CD4-positive, alpha-beta T cell treated with Interferon gamma for 1 hour (primary cell): ENCODE measurements around the gene IL4R.

Experiments used
- DNase-seq: peaks from one replicate; pipeline ENCODE4 v3.0.0-alpha.2; 2020

The IL4R gene

GRCh38 chr16:27333104-27333503, 19.3 kb downstream of the IL4R start:
- DNase-seq: no peak

- DNase-seq: no peak
These were observed 19.8 kb downstream of the IL4R start for GRCh38 chr16:27333549-27333948.

DNA sequence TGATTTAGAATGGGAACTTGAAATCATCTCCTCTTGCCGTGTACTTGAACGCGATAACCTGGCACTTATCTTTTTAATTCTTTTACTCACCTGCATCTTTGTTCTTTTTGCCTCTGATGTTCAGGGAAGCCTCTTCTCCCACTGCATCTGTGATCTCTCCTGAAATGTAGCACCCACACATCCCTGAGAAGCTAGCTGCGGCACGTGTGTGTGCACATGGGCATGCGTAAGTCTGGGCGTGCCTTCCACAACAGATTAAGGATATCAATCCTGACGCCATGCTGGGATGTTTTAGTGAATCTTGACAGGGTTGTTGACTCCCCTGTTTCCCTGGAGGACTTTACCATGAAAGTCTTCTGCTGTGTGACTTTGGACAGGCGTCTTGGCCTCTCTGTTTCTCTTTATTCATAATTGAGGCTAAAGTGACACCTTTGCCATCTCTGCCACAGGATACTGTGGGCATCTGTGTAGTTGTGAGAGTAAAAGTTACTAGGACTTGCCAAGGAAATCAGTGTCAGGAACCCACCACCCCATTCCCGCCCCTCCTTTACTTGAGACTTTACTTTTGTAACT, 20.5 kb downstream of the IL4R start:
- DNase-seq: no peak

GRCh38 chr16:27334838-27335237, 21.1 kb downstream of the IL4R start:
- DNase-seq: no peak

- DNase-seq: no peak
These were observed 21.7 kb downstream of the IL4R start for GRCh38 chr16:27335349-27336053.

GRCh38 chr16:27337024-27337423, 23.2 kb downstream of the IL4R start:
- no peak for DNase-seq

DNA sequence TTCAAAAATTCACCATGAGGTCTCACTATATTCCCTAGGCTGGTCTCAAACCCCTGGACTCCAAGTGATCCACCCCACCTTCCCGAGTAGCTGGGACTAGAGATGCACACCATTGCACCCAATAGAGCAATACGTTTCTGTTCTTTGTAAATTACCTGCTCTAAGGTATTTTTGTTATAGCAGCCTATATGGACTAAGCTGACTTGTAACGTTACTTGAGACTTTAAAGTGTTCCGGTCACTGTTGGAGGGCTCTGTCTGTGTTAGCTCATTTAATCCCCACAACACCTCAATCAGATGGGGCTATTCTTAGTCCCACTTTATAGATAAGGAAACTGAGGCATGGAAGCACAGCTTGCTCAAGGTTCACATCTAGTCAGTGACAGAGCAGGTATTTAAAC, 25.4 kb downstream of the IL4R start:
- DNase-seq: no peak

DNA sequence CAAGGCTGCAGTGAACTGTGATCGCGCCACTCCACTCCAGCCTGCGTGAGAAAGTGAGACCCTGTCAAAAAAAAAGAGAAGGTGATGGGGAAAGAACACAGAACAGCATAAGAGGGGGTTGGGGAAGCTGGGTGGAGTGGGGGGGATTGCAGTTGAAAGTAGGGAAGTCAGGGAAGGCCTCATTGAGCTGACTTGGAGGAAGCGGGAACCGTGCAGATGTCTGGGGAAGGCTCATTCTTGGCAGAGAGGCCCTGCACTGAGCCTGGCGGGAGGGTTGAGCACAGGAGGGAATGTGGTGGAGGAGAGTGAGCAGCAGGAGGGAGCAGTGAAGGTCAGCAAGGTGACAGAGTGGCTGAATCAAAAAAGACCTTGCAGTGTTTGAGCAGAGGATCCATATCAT, 26.9 kb downstream of the IL4R start:
- DNase-seq: no peak

DNA sequence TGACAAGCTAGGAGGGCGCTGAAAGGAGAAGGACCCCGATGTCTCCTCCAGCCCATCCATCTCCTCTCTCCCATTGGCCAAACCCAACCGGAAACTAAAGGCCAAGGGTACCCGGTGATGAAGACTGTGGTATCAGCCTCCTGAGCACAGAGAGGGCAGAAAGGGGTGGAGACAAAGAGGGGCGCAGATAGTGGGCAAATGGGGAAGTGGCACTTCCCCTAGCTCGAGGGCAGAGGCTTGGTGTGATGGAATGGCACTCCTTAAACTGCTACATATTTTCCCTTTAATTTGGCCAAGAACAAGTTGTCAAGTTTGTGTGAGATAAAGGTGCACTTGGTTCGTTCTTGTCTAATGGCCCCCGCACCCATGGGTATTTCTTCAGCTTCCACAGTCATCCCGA, 27.8 kb downstream of the IL4R start:
- DNase-seq: no peak

DNA sequence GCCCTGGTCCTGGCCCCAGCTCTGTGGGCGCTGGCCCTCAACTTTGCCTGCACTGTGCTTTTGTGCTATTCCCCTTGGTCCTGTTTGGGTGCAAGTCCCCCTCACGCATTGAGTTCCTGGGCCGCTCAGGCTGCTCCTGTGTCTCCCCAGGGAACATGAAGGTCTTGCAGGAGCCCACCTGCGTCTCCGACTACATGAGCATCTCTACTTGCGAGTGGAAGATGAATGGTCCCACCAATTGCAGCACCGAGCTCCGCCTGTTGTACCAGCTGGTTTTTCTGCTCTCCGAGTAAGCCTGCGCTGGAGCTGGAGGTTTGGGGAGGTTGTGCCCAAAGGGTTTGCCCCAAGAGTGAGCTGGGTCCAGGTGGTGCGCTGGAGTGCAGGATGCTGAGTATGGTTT, 28.2 kb downstream of the IL4R start:
- no peak for DNase-seq

DNA sequence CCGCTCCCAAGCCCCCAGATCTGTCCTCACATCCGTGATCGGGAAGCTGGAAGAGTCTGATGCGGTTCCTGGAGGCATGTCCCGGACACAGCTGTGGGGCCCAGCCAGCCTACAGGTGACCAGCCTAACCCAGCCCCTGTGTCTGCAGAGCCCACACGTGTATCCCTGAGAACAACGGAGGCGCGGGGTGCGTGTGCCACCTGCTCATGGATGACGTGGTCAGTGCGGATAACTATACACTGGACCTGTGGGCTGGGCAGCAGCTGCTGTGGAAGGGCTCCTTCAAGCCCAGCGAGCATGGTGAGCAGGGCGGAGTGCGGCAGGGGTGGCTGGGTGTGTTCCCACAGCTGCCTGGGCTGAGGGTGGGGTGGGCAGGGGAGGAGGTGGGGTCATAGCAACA, 30.9 kb downstream of the IL4R start:
- no peak for DNase-seq

DNA sequence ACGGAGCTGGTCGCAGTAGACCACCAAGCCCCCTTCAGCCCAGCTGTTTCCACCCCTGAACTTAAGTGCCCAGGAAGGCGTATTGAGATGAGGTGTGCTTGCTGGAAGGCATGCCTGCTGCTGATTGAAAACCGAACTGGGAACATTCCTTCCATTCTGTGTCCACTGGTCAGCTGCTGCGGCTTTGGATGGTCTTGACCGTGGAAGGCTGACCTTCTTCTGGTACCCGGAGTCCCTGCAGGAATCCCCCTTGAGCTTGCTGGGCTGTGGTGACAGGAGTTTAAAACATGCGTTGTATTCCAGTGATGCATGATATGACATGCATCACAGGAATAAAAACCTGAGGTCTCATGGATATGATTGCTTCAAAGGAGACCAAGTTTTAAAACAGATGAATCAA, 31.4 kb downstream of the IL4R start:
- DNase-seq: no peak

GRCh38 chr16:27346819-27347218, 33.0 kb downstream of the IL4R start:
- peak; percentile 20 for DNase-seq

DNA sequence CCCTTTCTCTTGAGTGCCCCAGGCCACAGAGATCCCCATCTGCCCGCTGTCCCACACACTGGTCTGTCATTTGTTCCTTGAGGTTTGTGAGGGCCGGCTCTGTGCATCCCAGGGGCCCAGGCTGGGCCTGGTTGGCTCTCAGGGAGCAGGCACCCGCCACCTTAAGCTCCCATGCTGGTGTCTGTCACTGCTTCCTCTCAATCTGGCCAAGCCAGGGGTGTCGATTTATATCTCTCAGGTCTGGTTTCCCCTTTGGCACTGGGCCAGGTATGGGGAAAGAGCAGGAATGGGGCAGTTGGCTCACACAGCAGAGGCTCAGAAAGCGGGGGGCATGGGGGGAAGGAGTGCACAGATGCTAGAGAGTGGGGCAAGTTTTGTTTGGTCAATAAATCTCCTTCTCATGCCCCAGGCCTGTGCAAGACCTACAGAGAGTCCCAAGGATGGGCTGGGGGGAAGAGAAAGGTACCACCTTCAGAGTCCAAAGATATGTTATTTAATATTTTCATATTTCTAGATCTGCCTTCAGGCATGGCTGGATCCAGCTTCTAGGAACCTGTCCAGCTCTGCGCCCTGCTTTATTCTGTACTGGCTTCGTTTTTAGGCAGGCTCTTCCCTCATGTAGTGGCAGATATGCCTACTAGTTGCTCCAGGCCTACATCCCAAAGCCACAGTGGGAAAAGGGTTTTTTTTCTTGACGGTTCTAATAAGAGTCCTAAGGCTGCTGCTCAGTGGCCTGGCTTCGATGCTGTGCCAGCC, 34.3 kb downstream of the IL4R start:
- DNase-seq: no peak

DNA sequence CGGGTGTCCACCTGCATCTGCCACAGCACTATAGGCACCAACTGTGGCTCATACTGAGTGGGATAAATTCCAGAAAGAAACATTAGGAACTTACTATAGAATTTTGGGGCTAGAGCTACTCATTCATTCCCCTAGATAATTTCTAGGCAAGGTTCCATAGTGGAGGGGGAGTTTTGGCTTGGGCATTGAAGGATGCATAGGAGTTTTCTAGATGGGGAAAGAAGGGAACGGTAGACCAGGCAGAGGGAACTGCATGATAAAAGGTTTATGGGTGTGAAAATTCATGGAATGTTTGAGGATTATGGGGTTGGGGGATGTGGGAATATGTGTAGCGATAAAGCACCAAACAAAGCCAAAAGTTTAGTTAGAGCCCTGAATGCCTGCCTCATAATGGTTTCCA, 35.5 kb downstream of the IL4R start:
- DNase-seq: no peak

GRCh38 chr16:27350006-27350405, 36.2 kb downstream of the IL4R start:
- DNase-seq: no peak

DNA sequence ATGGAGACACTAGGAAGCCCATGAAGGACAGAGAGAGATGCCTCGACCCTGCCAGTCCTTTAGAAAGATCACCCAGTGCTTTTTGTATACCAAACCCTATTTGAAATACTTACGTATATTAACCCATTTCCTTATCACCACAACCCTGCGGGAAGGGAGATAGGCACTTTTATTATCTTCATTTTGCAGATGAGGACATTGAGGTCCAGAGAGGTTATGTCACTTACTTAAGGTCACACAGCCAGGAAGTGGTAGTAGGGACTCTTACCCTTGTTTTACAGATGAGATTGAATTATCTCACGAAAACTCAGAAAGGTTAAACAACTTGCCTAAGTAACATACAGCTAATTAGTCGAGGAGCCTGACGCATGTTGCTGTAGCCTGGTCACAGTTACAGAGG, 38.2 kb downstream of the IL4R start:
- no peak for DNase-seq

DNA sequence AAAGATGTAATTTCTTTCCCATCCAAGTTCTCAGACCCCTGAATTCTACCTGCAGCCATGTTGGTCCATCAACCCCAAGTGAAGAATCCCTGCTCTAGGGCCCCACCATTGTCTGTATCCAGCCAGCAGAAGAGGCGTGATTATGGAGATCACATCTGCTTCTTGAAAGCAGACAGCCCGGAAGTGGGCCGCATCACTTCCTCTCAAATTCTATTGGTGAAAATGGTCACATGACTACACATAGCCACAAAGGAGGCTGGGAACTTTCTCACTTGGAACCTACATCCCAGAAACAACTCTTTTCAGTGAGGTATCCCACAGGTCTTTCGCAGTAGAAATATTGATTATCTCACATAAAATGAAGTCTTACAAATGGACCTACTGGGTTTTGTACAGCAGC, 40.1 kb downstream of the IL4R start:
- DNase-seq: no peak

DNA sequence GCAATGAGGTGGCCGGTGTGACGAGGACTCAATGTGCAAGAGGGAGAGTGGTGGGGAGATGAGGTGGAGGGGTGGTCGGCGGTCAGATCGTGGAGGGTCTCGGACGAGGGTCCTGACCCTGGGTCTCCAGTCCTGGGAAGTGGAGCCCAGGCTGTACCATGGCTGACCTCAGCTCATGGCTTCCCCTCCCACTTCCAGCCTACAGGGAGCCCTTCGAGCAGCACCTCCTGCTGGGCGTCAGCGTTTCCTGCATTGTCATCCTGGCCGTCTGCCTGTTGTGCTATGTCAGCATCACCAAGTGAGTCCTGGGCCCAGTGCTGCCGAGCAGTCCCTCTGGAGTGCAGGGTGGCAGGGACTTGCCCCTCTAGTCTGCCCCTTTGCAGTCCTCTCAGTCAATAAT, 41.8 kb downstream of the IL4R start:
- peak; percentile 47 for DNase-seq

DNA sequence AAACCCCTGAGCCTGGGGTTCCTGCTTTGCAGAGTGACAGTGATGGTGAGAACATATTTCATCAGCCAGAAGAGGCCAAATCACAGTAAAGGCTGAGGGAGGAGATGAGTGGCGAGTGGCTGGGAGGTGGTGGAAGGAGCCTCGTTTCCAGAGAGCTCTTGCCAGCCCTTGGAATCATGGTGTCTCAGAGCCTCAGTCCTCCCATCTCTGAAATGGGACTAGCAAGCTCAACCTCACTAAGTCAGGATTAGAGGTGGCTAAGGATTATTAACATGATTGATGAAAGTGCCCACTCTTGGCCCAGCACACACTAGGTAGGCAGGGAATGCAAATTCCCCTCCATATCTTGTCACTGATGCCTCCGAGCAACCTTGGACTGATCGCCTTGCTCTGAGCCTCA, 43.0 kb downstream of the IL4R start:
- no peak for DNase-seq

GRCh38 chr16:27359051-27359450, 45.3 kb downstream of the IL4R start:
- no peak for DNase-seq

- no peak for DNase-seq
These were observed 45.8 kb downstream of the IL4R start for GRCh38 chr16:27359615-27360014.

DNA sequence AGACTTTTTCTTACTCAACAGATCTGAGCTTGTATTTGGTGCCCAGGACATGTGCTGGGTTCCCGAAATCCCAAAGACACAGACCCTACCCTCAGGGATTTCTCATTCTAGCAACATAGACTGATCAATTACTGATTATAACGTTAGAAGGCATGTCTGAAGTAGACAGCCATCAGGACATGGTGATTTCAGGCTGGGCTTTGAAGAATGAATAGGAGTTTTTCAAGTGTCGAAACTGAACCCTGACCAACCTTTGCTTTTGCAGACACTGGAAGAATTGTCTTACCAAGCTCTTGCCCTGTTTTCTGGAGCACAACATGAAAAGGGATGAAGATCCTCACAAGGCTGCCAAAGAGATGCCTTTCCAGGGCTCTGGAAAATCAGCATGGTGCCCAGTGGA, 48.2 kb downstream of the IL4R start:
- DNase-seq: no peak

DNA sequence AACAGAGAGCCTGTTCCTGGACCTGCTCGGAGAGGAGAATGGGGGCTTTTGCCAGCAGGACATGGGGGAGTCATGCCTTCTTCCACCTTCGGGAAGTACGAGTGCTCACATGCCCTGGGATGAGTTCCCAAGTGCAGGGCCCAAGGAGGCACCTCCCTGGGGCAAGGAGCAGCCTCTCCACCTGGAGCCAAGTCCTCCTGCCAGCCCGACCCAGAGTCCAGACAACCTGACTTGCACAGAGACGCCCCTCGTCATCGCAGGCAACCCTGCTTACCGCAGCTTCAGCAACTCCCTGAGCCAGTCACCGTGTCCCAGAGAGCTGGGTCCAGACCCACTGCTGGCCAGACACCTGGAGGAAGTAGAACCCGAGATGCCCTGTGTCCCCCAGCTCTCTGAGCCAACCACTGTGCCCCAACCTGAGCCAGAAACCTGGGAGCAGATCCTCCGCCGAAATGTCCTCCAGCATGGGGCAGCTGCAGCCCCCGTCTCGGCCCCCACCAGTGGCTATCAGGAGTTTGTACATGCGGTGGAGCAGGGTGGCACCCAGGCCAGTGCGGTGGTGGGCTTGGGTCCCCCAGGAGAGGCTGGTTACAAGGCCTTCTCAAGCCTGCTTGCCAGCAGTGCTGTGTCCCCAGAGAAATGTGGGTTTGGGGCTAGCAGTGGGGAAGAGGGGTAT, 48.9 kb downstream of the IL4R start:
- no peak for DNase-seq
